Nephron progenitor cell (in vitro differentiated cells): ENCODE measurements around the gene TIGD6.

Source experiments
- DNase-seq: peaks from one replicate; pipeline ENCODE4 v3.0.0; 2021
- H3K27ac Mint-ChIP-seq: 2 replicates; pipeline ENCODE4 v1.8.0; 2021; ENCODE audit warnings: mild to moderate bottlenecking, moderate library complexity, mixed read lengths
- H3K27me3 Mint-ChIP-seq: 2 replicates; pipeline ENCODE4 v1.8.0; 2021; ENCODE audit warnings: mild to moderate bottlenecking, low read depth, mixed read lengths; ENCODE audit not compliant: poor library complexity
- H3K36me3 Mint-ChIP-seq: 2 replicates; pipeline ENCODE4 v1.8.0; 2021; ENCODE audit warnings: low read depth, mixed read lengths
- H3K4me1 Mint-ChIP-seq: 2 replicates; pipeline ENCODE4 v1.8.0; 2021; ENCODE audit warnings: mixed read lengths
- H3K4me3 Mint-ChIP-seq: 2 replicates; pipeline ENCODE4 v1.8.0; 2021; ENCODE audit warnings: mild to moderate bottlenecking, moderate library complexity, mixed read lengths
- H3K9me3 Mint-ChIP-seq: 2 replicates; pipeline ENCODE4 v1.8.0; 2021; ENCODE audit warnings: mild to moderate bottlenecking, moderate library complexity, mixed read lengths
- TF ChIP-seq, protein P1 (sequence below): fragments of 200-600 bp; sonication (generic); IDR thresholded peaks from 2 replicates; pipeline ENCODE4 v1.5.0; 2021; ENCODE audit warnings: antibody characterized with exemption

TIGD6 gene

DNA sequence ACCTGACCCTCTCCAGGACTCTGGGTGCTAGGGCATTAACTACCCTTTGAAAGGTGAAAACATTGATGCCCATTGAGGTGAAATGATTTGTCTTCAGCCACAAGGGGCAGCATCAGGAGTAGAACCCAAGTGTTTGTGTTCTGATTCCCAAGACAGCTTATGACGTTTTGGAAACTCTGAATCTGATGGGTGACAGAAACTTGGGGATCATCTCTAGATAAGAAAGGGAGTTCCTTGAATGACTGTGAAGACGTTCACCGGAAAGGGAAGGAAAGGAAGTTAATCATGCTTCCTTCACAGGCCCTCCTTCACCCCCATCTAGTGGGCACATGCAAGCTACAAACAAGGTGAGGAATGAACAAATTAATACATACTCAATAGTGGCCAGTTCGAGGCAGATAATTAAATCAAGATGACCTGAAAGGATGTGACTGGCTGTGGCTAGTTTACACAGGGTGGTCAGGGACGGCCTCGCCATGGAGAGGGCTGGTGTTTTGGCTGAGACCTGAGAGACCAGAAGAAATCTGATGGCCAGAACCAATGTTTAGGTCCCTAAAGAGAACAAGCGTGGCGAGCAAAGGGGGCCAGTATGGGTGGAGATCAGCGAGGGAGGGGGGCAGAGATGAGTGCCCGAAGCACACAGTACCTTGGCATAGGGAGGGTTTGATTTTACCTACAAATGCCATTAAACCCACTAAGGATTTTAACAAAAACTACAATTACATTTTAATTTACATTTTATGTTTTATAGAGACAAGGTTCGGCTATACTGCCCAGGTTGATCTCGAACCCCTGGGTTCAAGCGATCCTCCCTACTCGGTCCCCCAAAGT lies 40.8 kb downstream of the TIGD6 start:
- Mint-ChIP-seq H3K27ac (peak overlapping the region; percentile 99), H3K4me3 (peak overlapping the region; percentile 88), H3K4me1 (peaks cover 55% of the 10 kb centered on the region), H3K27me3 (no peaks in the 10 kb centered on the region), H3K36me3 (peaks cover 5% of the 10 kb centered on the region), H3K9me3 (no peaks in the 10 kb centered on the region)
- TF ChIP-seq, protein P1, sequence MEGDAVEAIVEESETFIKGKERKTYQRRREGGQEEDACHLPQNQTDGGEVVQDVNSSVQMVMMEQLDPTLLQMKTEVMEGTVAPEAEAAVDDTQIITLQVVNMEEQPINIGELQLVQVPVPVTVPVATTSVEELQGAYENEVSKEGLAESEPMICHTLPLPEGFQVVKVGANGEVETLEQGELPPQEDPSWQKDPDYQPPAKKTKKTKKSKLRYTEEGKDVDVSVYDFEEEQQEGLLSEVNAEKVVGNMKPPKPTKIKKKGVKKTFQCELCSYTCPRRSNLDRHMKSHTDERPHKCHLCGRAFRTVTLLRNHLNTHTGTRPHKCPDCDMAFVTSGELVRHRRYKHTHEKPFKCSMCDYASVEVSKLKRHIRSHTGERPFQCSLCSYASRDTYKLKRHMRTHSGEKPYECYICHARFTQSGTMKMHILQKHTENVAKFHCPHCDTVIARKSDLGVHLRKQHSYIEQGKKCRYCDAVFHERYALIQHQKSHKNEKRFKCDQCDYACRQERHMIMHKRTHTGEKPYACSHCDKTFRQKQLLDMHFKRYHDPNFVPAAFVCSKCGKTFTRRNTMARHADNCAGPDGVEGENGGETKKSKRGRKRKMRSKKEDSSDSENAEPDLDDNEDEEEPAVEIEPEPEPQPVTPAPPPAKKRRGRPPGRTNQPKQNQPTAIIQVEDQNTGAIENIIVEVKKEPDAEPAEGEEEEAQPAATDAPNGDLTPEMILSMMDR, result peak; percentile 43
- no peak for DNase-seq

DNA sequence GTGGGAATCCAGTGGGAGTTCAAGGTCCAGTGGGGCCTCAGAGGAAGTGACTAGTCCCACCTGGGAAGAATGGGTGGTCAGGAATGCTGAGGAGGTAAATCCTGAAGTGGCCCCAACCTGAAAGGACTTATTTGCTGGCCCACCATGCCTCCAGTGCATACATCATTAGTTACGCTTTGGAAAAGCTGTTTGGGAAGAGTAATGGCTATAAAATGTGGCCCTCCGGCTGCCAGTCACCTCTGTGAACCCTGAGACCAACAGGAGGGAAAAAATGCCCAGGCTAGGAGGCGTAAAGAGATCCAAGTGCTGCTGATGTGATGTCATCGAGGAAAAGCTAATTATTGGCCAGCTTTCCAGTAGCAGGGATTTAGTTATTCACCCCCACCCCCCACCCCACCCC lies 42.6 kb downstream of the TIGD6 start:
- Mint-ChIP-seq H3K27me3 (no peaks in the 10 kb centered on the region), H3K9me3 (no peaks in the 10 kb centered on the region), H3K36me3 (peaks cover 4% of the 10 kb centered on the region), H3K27ac (no peak overlapping the region), H3K4me1 (peaks cover 55% of the 10 kb centered on the region), H3K4me3 (no peak overlapping the region)
- TF ChIP-seq, protein P1, result no peak
- peak; percentile 20 for DNase-seq

DNA sequence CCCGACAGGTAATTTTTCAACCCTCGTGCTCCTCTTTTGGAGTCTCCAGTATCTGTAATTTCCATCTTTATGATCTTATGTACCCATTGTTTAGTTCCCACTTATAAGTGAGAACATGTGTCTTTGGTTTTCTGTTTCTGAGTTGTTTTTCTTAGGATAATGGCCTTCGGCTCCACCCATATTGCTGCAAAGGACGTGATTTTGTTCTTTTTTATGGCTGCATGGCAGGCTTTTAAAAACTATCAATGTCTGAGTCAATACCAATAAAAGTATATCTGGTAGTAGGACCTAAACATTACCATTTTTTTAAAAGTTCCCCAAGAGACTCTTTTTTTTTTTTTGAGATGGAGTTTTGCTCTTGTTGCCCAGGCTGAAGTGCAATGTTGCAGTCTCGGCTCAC lies 43.8 kb downstream of the TIGD6 start:
- Mint-ChIP-seq H3K27ac (no peak overlapping the region), H3K4me3 (no peak overlapping the region), H3K4me1 (peaks cover 44% of the 10 kb centered on the region), H3K36me3 (no peaks in the 10 kb centered on the region), H3K27me3 (no peaks in the 10 kb centered on the region), H3K9me3 (no peaks in the 10 kb centered on the region)
- DNase-seq, result no peak
- TF ChIP-seq, protein P1, result no peak

DNA sequence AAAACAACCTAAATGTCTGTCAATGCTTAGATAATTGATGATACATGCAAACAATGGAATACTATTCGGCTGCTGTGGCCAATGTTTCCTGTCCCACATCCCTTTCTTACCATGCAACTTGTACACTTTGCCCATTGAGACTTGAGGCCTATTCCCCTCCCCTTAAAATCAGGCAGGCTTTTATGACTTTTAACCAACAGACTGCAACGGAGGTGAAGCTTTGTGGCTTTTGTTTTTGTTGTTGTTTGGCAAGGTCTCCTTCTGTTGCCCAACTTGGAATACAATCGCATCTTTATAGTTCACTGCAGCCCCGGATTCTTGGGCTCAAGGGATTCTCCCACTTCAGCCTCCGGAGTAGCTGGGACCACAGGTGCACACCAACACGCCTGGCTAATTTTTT lies 45.7 kb downstream of the TIGD6 start:
- TF ChIP-seq, protein P1, result no peak
- Mint-ChIP-seq H3K27me3 (peaks cover 2% of the 10 kb centered on the region), H3K36me3 (no peaks in the 10 kb centered on the region), H3K9me3 (no peaks in the 10 kb centered on the region), H3K4me3 (no peak overlapping the region), H3K27ac (no peak overlapping the region), H3K4me1 (peaks cover 39% of the 10 kb centered on the region)
- DNase-seq, result no peak

DNA sequence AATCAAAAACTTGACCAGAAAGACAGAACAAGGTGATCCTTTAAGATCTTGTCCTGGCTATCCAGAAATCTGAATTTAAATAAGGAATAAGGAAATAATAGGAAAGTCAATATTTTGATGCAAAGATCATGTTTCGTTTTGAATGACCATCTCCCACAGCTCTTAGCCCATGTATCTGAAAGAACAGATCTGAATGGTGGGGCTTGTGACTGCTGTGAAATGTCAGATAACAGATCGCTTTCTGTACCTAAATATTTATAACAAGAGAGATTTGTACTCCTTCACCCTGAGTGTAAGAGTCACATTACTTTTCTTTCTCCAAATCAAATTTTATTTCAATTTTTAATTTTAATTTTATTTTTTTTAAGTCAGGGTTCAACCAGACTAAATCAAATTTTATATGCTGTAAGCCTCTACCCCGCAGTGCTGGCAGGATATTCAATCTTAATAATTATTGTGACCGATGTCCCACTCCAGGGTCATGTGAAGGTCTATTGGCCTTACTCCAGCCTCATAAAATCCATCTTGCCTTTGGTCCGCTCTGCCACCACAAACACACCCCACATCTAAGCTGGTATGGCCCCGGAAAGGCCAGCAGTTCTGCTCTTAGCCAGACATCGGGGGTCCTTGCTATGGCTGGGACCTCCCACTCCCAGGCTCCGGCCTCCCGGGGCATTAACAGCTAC lies 46.9 kb downstream of the TIGD6 start:
- H3K36me3 Mint-ChIP-seq, result no peaks in the 10 kb centered on the region
- H3K9me3 Mint-ChIP-seq, result no peaks in the 10 kb centered on the region
- peaks cover 26% of the 10 kb centered on the region for H3K4me1 Mint-ChIP-seq
- H3K27me3 Mint-ChIP-seq, result peaks cover 3% of the 10 kb centered on the region
- H3K27ac Mint-ChIP-seq, result no peak overlapping the region
- TF ChIP-seq, protein P1, result no peak
- H3K4me3 Mint-ChIP-seq, result no peak overlapping the region
- no peak for DNase-seq
